Measurements from ENCODE around the gene TNNI3. TPM values are rescaled to one million over a fixed set of nuclear protein-coding genes. Genes with fewer than 3 reads are reported as not detected.

The TNNI3 gene
- not detected in 2 replicates for total RNA-seq

GRCh38 chr19:55157064-55157908 lies at the start of gene TNNI3:
Gene TNNI3 (minus strand): TSS chr19:55157732. CDS start chr19:55157589, 143 bp downstream.

GRCh38 chr19:55179606-55180484 lies 22.3 kb upstream of the TNNI3 start, which contains the start of gene SYT5:
Gene SYT5 (minus strand): TSS chr19:55180289. CDS start chr19:55179041, 1,248 bp downstream.

GRCh38 chr19:55166530-55167268 lies 9.2 kb upstream of the TNNI3 start, which contains the start of gene DNAAF3:
Gene DNAAF3 (minus strand): TSS chr19:55166613. CDS start chr19:55166413, 200 bp downstream.

GRCh38 chr19:55149078-55150003 lies 8.2 kb downstream of the TNNI3 start, which contains the start of gene TNNT1:
Gene TNNT1 (minus strand): TSS chr19:55149206. CDS start chr19:55147157, 2,049 bp downstream.

GRCh38 chr19:55116859-55117662 lies 40.5 kb downstream of the TNNI3 start, which contains the start of gene PPP1R12C:
Gene PPP1R12C (minus strand): TSS chr19:55117637. CDS start chr19:55117543, 94 bp downstream.

Other genes starting within 250 kb of the TNNI3 start
- not detected in 2 replicates for gene NLRP7, start 210.2 kb downstream of the TNNI3 start, total RNA-seq
- 0.27 and 0.28 TPM in 2 replicates for gene NLRP2, start 191.4 kb downstream of the TNNI3 start, total RNA-seq
- not detected in 2 replicates for gene GP6, start 119.5 kb downstream of the TNNI3 start, total RNA-seq
- 8.8 and 12.7 TPM in 2 replicates for gene RDH13, start 94.6 kb downstream of the TNNI3 start, total RNA-seq
- 3.3 and 9.4 TPM in 2 replicates for gene EPS8L1, start 81.9 kb downstream of the TNNI3 start, total RNA-seq
- 33.6 and 40.1 TPM in 2 replicates for gene PPP1R12C, start 40.1 kb downstream of the TNNI3 start, total RNA-seq
- gene TNNT1, start 8.5 kb downstream of the TNNI3 start, total RNA-seq = 2.2 and 2.4 TPM in 2 replicates
- gene DNAAF3, start 8.9 kb upstream of the TNNI3 start, total RNA-seq = 0.27 and 0.47 TPM in 2 replicates
- not detected in 2 replicates for gene SYT5, start 22.6 kb upstream of the TNNI3 start, total RNA-seq
- 0.63 and 1.3 TPM in 2 replicates for gene PTPRH, start 51.8 kb upstream of the TNNI3 start, total RNA-seq
- gene TMEM86B, start 71.0 kb upstream of the TNNI3 start, total RNA-seq = 0.72 and 1.1 TPM in 2 replicates
- 28.2 and 32.9 TPM in 2 replicates for gene PPP6R1, start 101.3 kb upstream of the TNNI3 start, total RNA-seq
- gene HSPBP1, start 122.4 kb upstream of the TNNI3 start, total RNA-seq = 23.2 and 27.4 TPM in 2 replicates
- gene BRSK1, start 126.3 kb upstream of the TNNI3 start, total RNA-seq = 0.36 and 2.0 TPM in 2 replicates
- not detected in 2 replicates for gene TMEM150B, start 167.6 kb upstream of the TNNI3 start, total RNA-seq
- 2.9 and 4.7 TPM in 2 replicates for gene KMT5C, start 182.1 kb upstream of the TNNI3 start, total RNA-seq
- gene COX6B2, start 197.0 kb upstream of the TNNI3 start, total RNA-seq = not detected in 2 replicates
- gene GARIN5B, start 205.5 kb upstream of the TNNI3 start, total RNA-seq = not detected in 2 replicates
- gene IL11, start 212.7 kb upstream of the TNNI3 start, total RNA-seq = 0.09 and 0.54 TPM in 2 replicates
- not detected in 2 replicates for gene TMEM190, start 219.1 kb upstream of the TNNI3 start, total RNA-seq
- 0.36 TPM in 1 of 2 replicates, not detected in the other for gene TMEM238, start 226.6 kb upstream of the TNNI3 start, total RNA-seq
- gene RPL28, start 228.2 kb upstream of the TNNI3 start, total RNA-seq = 205 and 252 TPM in 2 replicates

Measured in endothelial cell of coronary artery (primary cell).